Measurements from ENCODE around the gene CFDP1.

DNA sequence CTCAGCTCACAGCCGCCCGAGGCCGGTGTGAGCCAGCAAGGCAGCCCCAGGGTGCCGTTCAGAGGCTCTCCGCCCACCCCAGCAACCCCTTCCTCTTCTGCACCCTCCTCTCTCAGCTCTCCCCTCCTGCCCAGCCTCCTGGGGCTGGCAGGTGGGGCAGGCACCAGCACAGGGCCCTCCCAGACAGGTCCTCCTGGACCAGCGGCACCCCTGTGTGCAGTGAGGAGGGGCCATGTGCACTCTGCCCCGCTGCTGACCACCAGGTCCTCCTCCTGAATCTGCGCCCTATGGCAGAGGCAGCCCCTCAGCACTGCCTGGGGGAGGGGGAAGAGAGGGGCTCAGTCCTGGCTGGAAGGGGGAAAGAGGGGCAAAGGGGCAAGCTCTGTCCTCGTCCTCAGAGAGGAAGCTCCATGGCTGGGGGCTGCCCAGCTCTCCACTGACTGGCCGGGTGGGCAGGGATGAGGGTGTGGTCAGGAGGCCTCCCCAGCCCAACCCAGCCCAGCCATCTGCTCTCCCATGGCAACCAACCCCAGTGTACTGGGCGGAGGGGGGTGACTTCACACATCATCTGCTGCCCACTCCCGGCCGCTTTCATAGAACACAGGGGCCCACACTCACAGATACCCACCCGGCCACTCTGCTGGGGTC is 176.5 kb downstream of the CFDP1 start:
- TF ChIP-seq TCF7L2 (IDR thresholded peaks at IDR 0.05; ENCODE audit: low read depth, low read length) (no peak), SYNCRIP (IDR thresholded peaks at IDR 0.05; ENCODE audit: insufficient read depth, low read depth, low read length) (no peak), ETV6 (CRISPR knock-in tag; conservative IDR thresholded peaks at IDR 0.05) (no peak; the same call in 1 of the 2 replicates)
- TF ChIP-seq, protein P1, sequence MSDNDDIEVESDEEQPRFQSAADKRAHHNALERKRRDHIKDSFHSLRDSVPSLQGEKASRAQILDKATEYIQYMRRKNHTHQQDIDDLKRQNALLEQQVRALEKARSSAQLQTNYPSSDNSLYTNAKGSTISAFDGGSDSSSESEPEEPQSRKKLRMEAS (IDR thresholded peaks at IDR 0.05), result no peak

Measured in HepG2 (cell line).